Calu3 (cell line): ENCODE measurements around the gene NXN. TPM values are rescaled to one million over a fixed set of nuclear protein-coding genes. Genes with fewer than 3 reads are reported as not detected.

Experiments used
- BruUV-seq: library from RNA; stranded (reverse); fragments of 400-500 nt; replicated peaks from 2 replicates; lab custom pipeline; 2021; lab: Mats Ljungman, UMichigan
- CTCF ChIA-PET: fragments of 300-600 bp; sonication (Branson Sonifier 250); formaldehyde crosslinking; loops from one replicate; lab custom pipeline; 2022; ENCODE audit warnings: antibody characterized with exemption; lab: Charles Lee
- DNase-seq: peaks from one replicate; pipeline ENCODE4 v3.0.0; 2022
- H3K27ac Mint-ChIP-seq: one replicate; pipeline ENCODE4 v1.8.0; 2022; ENCODE audit warnings: mixed read lengths; ENCODE audit not compliant: unreplicated experiment
- H3K27me3 Mint-ChIP-seq: one replicate; pipeline ENCODE4 v1.8.0; 2022; ENCODE audit warnings: mixed read lengths; ENCODE audit not compliant: unreplicated experiment
- H3K36me3 Mint-ChIP-seq: one replicate; pipeline ENCODE4 v1.8.0; 2022; ENCODE audit warnings: mild to moderate bottlenecking, moderate library complexity, mixed read lengths; ENCODE audit not compliant: insufficient read depth, unreplicated experiment
- H3K4me1 Mint-ChIP-seq: one replicate; pipeline ENCODE4 v1.8.0; 2022; ENCODE audit warnings: mild to moderate bottlenecking, low read depth, mixed read lengths; ENCODE audit not compliant: unreplicated experiment
- H3K4me3 Mint-ChIP-seq: one replicate; pipeline ENCODE4 v1.8.0; 2022; ENCODE audit warnings: mild to moderate bottlenecking, low read depth, moderate library complexity, mixed read lengths; ENCODE audit not compliant: unreplicated experiment
- H3K9me3 Mint-ChIP-seq: one replicate; pipeline ENCODE4 v1.8.0; 2022; ENCODE audit warnings: low read depth, mixed read lengths; ENCODE audit not compliant: unreplicated experiment
- intact Hi-C: fragments of 100-400 bp; cut with micrococcal nuclease; formaldehyde crosslinking; loops from one replicate; pipeline ENCODE4 v1.10.0; 2022; ENCODE audit not compliant: unreplicated experiment
- total RNA-seq: library from RNA; stranded (reverse); gene quantifications from 2 replicates; pipeline ENCODE4 v1.2.3, GENCODE V29; 2022
- TF ChIP-seq, protein P1 (sequence below): fragments of 200-600 bp; IDR thresholded peaks from one replicate; pipeline ENCODE4 v1.8.0; 2022; ENCODE audit warnings: antibody characterized with exemption; ENCODE audit not compliant: unreplicated experiment

Gene NXN
- total RNA-seq, 1 experiment from 2014 or later: 1.8 TPM

DNA sequence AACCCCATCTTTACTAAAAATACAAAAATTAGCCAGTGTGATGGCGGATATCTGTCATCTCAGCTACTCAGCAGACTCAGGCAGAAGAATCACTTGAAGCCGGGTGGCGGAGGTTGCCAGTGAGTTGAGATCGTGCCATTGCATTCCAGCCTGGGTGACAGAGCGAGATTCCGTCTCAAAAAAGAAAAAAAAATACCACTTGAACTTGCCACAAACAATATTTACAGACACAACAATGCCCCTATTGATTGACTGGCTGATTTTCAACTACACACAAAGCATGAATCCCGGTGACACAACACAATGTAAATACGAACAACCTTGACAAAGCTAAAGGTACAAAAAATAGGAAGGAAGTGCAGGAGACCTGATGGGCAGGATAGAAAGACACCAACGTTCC, 49.3 kb downstream of the NXN start:
- Mint-ChIP-seq H3K27ac (no peak overlapping the region), H3K27me3 (peaks cover 31% of the 10 kb centered on the region), H3K36me3 (no peaks in the 10 kb centered on the region), H3K4me1 (peaks cover 19% of the 10 kb centered on the region), H3K4me3 (no peak overlapping the region), H3K9me3 (no peaks in the 10 kb centered on the region)
- DNase-seq: no peak
- TF ChIP-seq, protein P1, sequence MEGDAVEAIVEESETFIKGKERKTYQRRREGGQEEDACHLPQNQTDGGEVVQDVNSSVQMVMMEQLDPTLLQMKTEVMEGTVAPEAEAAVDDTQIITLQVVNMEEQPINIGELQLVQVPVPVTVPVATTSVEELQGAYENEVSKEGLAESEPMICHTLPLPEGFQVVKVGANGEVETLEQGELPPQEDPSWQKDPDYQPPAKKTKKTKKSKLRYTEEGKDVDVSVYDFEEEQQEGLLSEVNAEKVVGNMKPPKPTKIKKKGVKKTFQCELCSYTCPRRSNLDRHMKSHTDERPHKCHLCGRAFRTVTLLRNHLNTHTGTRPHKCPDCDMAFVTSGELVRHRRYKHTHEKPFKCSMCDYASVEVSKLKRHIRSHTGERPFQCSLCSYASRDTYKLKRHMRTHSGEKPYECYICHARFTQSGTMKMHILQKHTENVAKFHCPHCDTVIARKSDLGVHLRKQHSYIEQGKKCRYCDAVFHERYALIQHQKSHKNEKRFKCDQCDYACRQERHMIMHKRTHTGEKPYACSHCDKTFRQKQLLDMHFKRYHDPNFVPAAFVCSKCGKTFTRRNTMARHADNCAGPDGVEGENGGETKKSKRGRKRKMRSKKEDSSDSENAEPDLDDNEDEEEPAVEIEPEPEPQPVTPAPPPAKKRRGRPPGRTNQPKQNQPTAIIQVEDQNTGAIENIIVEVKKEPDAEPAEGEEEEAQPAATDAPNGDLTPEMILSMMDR: no peak
- no TSS peak for BruUV-seq
- intact Hi-C loops: no loop called here
- CTCF ChIA-PET: no interaction called here

DNA sequence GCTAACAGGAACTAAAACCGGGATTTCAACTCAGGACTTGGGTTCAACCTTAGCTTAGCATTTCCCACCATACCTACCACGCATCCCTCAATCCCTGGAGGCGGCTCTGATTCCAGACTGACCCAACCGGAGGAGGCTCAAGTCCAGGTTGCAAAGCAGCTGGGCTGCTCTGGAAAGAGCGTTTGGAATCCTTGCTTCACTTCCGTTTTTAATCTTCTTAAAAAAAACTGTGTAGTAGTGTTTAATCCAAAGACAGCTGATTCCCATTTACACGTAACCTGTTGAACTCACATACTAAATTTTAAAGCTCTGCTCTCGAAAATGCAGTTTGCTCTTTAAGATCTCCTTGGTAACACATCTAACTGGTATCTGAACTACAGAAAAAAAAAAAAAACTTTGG, 50.0 kb downstream of the NXN start:
- TF ChIP-seq, protein P1: no peak
- Mint-ChIP-seq H3K27me3 (peaks cover 38% of the 10 kb centered on the region), H3K9me3 (no peaks in the 10 kb centered on the region), H3K36me3 (no peaks in the 10 kb centered on the region), H3K27ac (no peak overlapping the region), H3K4me3 (no peak overlapping the region), H3K4me1 (peaks cover 19% of the 10 kb centered on the region)
- DNase-seq: no peak
- CTCF ChIA-PET: no interaction called here
- intact Hi-C loops: no loop called here
- BruUV-seq: no TSS peak

DNA sequence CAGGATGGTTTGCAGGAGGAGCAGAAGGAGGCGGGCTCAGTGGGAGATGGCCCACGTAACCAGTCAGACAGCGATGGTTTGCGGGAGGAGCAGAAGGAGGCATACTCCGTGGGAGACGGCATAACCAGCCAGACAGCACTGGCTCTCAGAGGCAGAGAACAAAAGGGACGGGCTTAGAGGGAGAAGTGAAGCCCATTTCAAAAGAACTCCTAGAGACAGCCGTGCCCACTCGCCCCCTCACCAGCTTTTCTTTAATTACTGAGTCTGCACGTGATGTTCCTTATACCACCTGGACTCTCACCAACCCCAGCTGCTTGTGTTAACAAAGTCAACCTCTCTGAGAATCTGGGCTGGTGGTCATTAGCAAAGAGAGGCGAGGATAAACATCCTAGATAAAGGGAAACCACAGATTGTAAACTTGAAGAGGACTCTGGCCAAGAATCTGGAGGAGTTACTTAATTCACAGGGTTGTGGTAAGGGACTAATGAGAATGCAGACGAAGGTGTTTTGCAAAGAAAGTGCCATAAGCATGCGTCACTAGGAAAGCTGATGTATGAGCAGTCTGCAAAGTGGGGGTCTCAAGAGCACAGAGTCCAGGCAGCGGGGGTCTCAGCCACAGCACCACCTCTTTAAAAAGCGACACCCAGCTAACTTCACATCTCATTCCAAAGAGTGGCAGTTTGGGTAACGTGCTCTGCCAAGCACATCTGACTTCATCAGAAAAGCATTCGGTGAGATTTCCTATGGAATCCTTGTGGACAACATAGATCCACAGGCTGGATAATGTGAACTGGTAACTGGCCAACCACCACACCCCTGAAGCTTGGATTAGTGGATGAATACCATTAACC, 51.7 kb downstream of the NXN start:
- H3K4me3 Mint-ChIP-seq: no peak overlapping the region
- BruUV-seq: no TSS peak
- no peak overlapping the region for H3K27ac Mint-ChIP-seq
- intact Hi-C loops: no loop called here
- peaks cover 11% of the 10 kb centered on the region for H3K4me1 Mint-ChIP-seq
- no peaks in the 10 kb centered on the region for H3K9me3 Mint-ChIP-seq
- H3K27me3 Mint-ChIP-seq: peaks cover 44% of the 10 kb centered on the region
- TF ChIP-seq, protein P1: no peak
- no peaks in the 10 kb centered on the region for H3K36me3 Mint-ChIP-seq
- CTCF ChIA-PET: no interaction called here
- no peak for DNase-seq

DNA sequence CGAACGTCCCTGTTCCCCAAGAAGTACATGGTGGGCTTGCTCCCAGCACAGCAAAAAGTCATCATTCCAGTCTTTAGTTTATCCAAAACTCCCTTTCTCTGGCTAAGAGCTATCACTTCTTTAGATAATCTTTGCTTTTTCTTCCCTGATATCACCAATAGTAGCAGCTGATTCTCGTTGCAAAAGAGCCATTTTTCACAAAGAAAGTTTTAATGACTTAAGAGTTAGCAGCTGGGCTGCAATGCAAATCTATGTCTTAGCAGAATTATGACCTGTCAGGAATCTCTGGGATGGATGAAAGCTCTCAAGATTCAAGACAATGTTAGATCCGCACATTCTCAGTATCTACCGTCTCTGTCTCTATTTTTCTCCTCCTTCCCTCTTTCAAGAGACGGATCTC, 53.8 kb downstream of the NXN start:
- intact Hi-C loops: no loop called here
- no peak for DNase-seq
- peaks cover 60% of the 10 kb centered on the region for H3K27me3 Mint-ChIP-seq
- H3K27ac Mint-ChIP-seq: no peak overlapping the region
- BruUV-seq: no TSS peak
- H3K9me3 Mint-ChIP-seq: no peaks in the 10 kb centered on the region
- H3K4me3 Mint-ChIP-seq: no peak overlapping the region
- TF ChIP-seq, protein P1: no peak
- CTCF ChIA-PET: no interaction called here
- no peaks in the 10 kb centered on the region for H3K36me3 Mint-ChIP-seq
- peaks cover 8% of the 10 kb centered on the region for H3K4me1 Mint-ChIP-seq
